HepG2 (cell line): Measurements from ENCODE around the gene WNK4. TPM values are rescaled to one million over a fixed set of nuclear protein-coding genes. Genes with fewer than 3 reads are reported as not detected.

Source experiments
- AKAP8 ChIP-seq: sonication (generic); formaldehyde crosslinking; IDR thresholded peaks from 2 replicates; pipeline ENCODE4 v1.5.1; 2020; ENCODE audit warnings: mild to moderate bottlenecking, missing genetic modification reagents
- CCDC6 ChIP-seq: sonication (generic); formaldehyde crosslinking; IDR thresholded peaks from 2 replicates; pipeline ENCODE4 v1.8.1; 2022; ENCODE audit warnings: mild to moderate bottlenecking, missing genetic modification reagents, moderate library complexity
- E2F2 ChIP-seq: sonication (generic); formaldehyde crosslinking; IDR thresholded peaks from 2 replicates; pipeline ENCODE4 v1.4.0; 2020; ENCODE audit warnings: missing genetic modification reagents, borderline replicate concordance
- FOXP4 ChIP-seq: sonication (generic); formaldehyde crosslinking; IDR thresholded peaks from 2 replicates; pipeline ENCODE4 v1.4.0; 2020; ENCODE audit warnings: missing genetic modification reagents
- GFI1 ChIP-seq: sonication (generic); formaldehyde crosslinking; IDR thresholded peaks from 2 replicates; pipeline ENCODE4 v1.5.0; 2020; ENCODE audit warnings: missing genetic modification reagents, mild to moderate bottlenecking, borderline replicate concordance
- GRHL1 ChIP-seq: sonication (generic); formaldehyde crosslinking; conservative IDR thresholded peaks from 2 replicates; pipeline ENCODE4 v1.8.0; 2022; ENCODE audit warnings: missing genetic modification reagents
- GTF3A ChIP-seq: sonication (generic); formaldehyde crosslinking; conservative IDR thresholded peaks from 2 replicates; pipeline ENCODE4 v1.4.0; 2020; ENCODE audit warnings: mild to moderate bottlenecking, missing genetic modification reagents
- HDAC1 ChIP-seq: sonication (generic); formaldehyde crosslinking; IDR thresholded peaks from 2 replicates; pipeline ENCODE4 v1.5.1; 2020; ENCODE audit warnings: mild to moderate bottlenecking, missing genetic modification reagents
- HMGXB4 ChIP-seq, 2 experiments: sonication (generic) in 1 of 2; formaldehyde crosslinking in 1 of 2; IDR thresholded peaks; 2 replicates each; pipeline versions ENCODE4 v1.4.0 to v1.6.1; 2018 to 2020; ENCODE audit warnings: missing genetic modification reagents in 2 of 2, borderline replicate concordance in 1 of 2, low read depth in 1 of 2, mild to moderate bottlenecking in 1 of 2, missing biosample characterization in 1 of 2
- IKZF4 ChIP-seq: sonication (generic); formaldehyde crosslinking; IDR thresholded peaks from 2 replicates; pipeline ENCODE4 v1.5.1; 2020; ENCODE audit warnings: borderline replicate concordance, mild to moderate bottlenecking, low read depth, missing genetic modification reagents; ENCODE audit errors: not compliant biosample characterization
- LCORL ChIP-seq, 2 experiments: fragments of 450-650 bp in 1 of 2; sonication (generic) in 1 of 2; formaldehyde crosslinking in 1 of 2; IDR thresholded peaks; 2 replicates each; pipeline versions ENCODE4 v1.5.0 to v1.6.1; 2017 to 2020; ENCODE audit warnings: antibody characterized with exemption in 1 of 2, missing genetic modification reagents in 1 of 2
- SYNCRIP ChIP-seq: fragments of 200-400 bp; formaldehyde crosslinking; IDR thresholded peaks from 2 replicates; pipeline ENCODE4 v1.6.1; 2018; ENCODE audit warnings: mild to moderate bottlenecking, low read depth, low read length; ENCODE audit not compliant: insufficient read depth
- TFE3 ChIP-seq: IDR thresholded peaks from 2 replicates; pipeline ENCODE4 v1.6.1; 2016
- WIZ ChIP-seq: sonication (generic); formaldehyde crosslinking; IDR thresholded peaks from 2 replicates; pipeline ENCODE4 v1.5.1; 2020; ENCODE audit warnings: mild to moderate bottlenecking, missing genetic modification reagents
- ZBTB7B ChIP-seq: sonication (generic); formaldehyde crosslinking; IDR thresholded peaks from 2 replicates; pipeline ENCODE4 v1.4.0; 2020; ENCODE audit warnings: missing genetic modification reagents
- ZMAT3 ChIP-seq: sonication (generic); formaldehyde crosslinking; conservative IDR thresholded peaks from 2 replicates; pipeline ENCODE4 v1.7.0; 2021; ENCODE audit warnings: missing genetic modification reagents
- ZNF331 ChIP-seq: sonication (generic); formaldehyde crosslinking; IDR thresholded peaks from 2 replicates; pipeline ENCODE4 v1.4.0; 2020; ENCODE audit warnings: missing genetic modification reagents
- ZNF670 ChIP-seq: sonication (generic); formaldehyde crosslinking; IDR thresholded peaks from 2 replicates; pipeline ENCODE4 v1.8.0; 2022; ENCODE audit warnings: mild to moderate bottlenecking, missing genetic modification reagents, borderline replicate concordance
- ZNF777 ChIP-seq: sonication (generic); formaldehyde crosslinking; IDR thresholded peaks from 2 replicates; pipeline ENCODE4 v1.4.0; 2020; ENCODE audit warnings: missing genetic modification reagents
- polyA plus RNA-seq, 8 experiments: library from polyadenylated mRNA; depleted of rRNA in 3 of 8; stranded (reverse) in 7 of 8; unstranded in 1 of 8; fragments of >200 nt; fragmentation: Illumina TruSeq in 4 of 8; extraction: Trizol in 4 of 8; gene quantifications; 2 replicates each; pipeline versions ENCODE4 v1.2.1 to v1.2.3, GENCODE V29; 2011 to 2016; ENCODE audit warnings: low read depth in 4 of 8, missing spikeins in 1 of 8, mixed read lengths in 1 of 8; ENCODE audit not compliant: insufficient read depth in 1 of 8
- total RNA-seq, 5 experiments: library from RNA; depleted of rRNA; stranded (reverse); fragments of >200 nt; fragmentation: Illumina TruSeq; extraction: Trizol; gene quantifications; 2 replicates each; pipeline ENCODE4 v1.2.3, GENCODE V29; 2016; ENCODE audit warnings: low read depth in 1 of 5

WNK4 gene
- total and polyA plus RNA-seq, 2 of the 13 experiments (the other 11 are each of a cell fraction or from before 2014, with no cell fraction given): 2.7 to 13.7 TPM

GRCh38 chr17:42819939-42820535 is 39.6 kb downstream of the WNK4 start (continued):
- TF ChIP-seq TFE3 (no peak), LCORL (IDR thresholded peaks at IDR 0.05) (no peak), LCORL (CRISPR knock-in tag; IDR thresholded peaks at IDR 0.05) (no peak), ZBTB7B (CRISPR knock-in tag) (no peak), HMGXB4 (CRISPR knock-in tag; IDR thresholded peaks at IDR 0.05; ENCODE audit: borderline replicate concordance in 1 of 2, low read depth in 1 of 2) (peak; percentile 40; a peak in 2 of 4 replicates), ZMAT3 (CRISPR knock-in tag) (no peak), GTF3A (no peak), SYNCRIP (no peak), CCDC6 (CRISPR knock-in tag) (no peak), ZNF777 (CRISPR knock-in tag) (no peak), ZNF331 (peak; percentile 59; the same call in 1 of the 2 replicates), AKAP8 (CRISPR knock-in tag) (no peak), E2F2 (CRISPR knock-in tag) (no peak), HDAC1 (CRISPR knock-in tag) (no peak), FOXP4 (peak; percentile 32; the same call in 1 of the 2 replicates), GRHL1 (CRISPR knock-in tag) (no peak), WIZ (CRISPR knock-in tag) (no peak), ZNF670 (CRISPR knock-in tag) (no peak), GFI1 (CRISPR knock-in tag) (no peak), IKZF4 (CRISPR knock-in tag) (no peak)
